HEK293T (cell line): ENCODE results near the gene MDFIC.

ENCODE experiments used
- ARNT ChIP-seq: fragments of 450-650 bp; IDR thresholded peaks from 2 replicates; pipeline ENCODE4 v1.6.1; 2017; ENCODE audit warnings: mild to moderate bottlenecking
- BHLHE40 ChIP-seq: fragments of 450-650 bp; IDR thresholded peaks from 2 replicates; pipeline ENCODE4 v1.6.1; 2016; ENCODE audit warnings: mild to moderate bottlenecking, moderate library complexity, borderline replicate concordance
- ELF4 ChIP-seq: fragments of 450-650 bp; IDR thresholded peaks from 2 replicates; pipeline ENCODE4 v1.6.1; 2017; ENCODE audit warnings: antibody characterized with exemption
- HDGF ChIP-seq: fragments of 450-650 bp; IDR thresholded peaks from 2 replicates; pipeline ENCODE4 v1.6.1; 2017; ENCODE audit warnings: antibody characterized with exemption, borderline replicate concordance
- LEF1 ChIP-seq: fragments of 450-650 bp; IDR thresholded peaks from 2 replicates; pipeline ENCODE4 v1.6.1; 2017; ENCODE audit warnings: mild to moderate bottlenecking, borderline replicate concordance
- PKNOX1 ChIP-seq: fragments of 450-650 bp; IDR thresholded peaks from 2 replicates; pipeline ENCODE4 v1.6.1; 2016
- SP1 ChIP-seq: fragments of 450-650 bp; IDR thresholded peaks from 2 replicates; pipeline ENCODE4 v1.6.1; 2017
- TARDBP ChIP-seq: fragments of 450-650 bp; IDR thresholded peaks from 2 replicates; pipeline ENCODE4 v1.6.1; 2016

- TF ChIP-seq ELF4: no peak
- no peak for TF ChIP-seq TARDBP
- no peak for TF ChIP-seq HDGF
- no peak for TF ChIP-seq BHLHE40
- TF ChIP-seq SP1: no peak
- TF ChIP-seq PKNOX1: no peak
- no peak for TF ChIP-seq LEF1
- TF ChIP-seq ARNT: no peak
Observed at GRCh38 chr7:114949231-114949630, 27.3 kb downstream of the MDFIC start.
